ENCODE results near the gene COX5A. TPM values are rescaled to one million over a fixed set of nuclear protein-coding genes. Genes with fewer than 3 reads are reported as not detected.

COX5A gene
- total and polyA plus RNA-seq, 2 of the 4 experiments (the other 2 are of a cell fraction), result 39.8 to 141 TPM

GRCh38 chr15:74958908-74959585, 21.2 kb upstream of the COX5A start:
- Histone ChIP-seq H2BK120ac (ENCODE audit: low read depth, low read length) (no peak overlapping the region), H3K18ac (ENCODE audit: low read depth, low read length) (no peak overlapping the region), H3K79me1 (ENCODE audit: low read depth in 1 of 2, low read length in 2 of 2) (no peaks in the 10 kb centered on the region), H2BK20ac (ENCODE audit: low read depth, low read length) (no peak overlapping the region), H3K14ac (replicated peaks; ENCODE audit: low read depth, low read length) (no peak overlapping the region), H3K9me1 (ENCODE audit: insufficient read depth, low read length) (no peaks in the 10 kb centered on the region), H3K4me3 (ENCODE audit: insufficient read depth, low read depth, low read length) (no peak overlapping the region), H2AFZ (replicated peaks; ENCODE audit: low read length, poor library complexity) (peak overlapping the region; percentile 69), H4K91ac (ENCODE audit: insufficient read depth, low read depth, low read length) (no peak overlapping the region), H4K5ac (ENCODE audit: low read depth, low read length) (no peak overlapping the region), H3K4me2 (ENCODE audit: low read depth, low read length) (no peak overlapping the region), H3K36me3 (ENCODE audit: control insufficient read depth, insufficient read depth, low read length) (no peaks in the 10 kb centered on the region), H3K4me1 (ENCODE audit: control insufficient read depth, insufficient read depth, low read length) (peaks cover 8% of the 10 kb centered on the region; the same call in 1 of the 2 replicates), H3K9ac (ENCODE audit: low read depth, low read length) (no peak overlapping the region), H4K8ac (ENCODE audit: low read depth in 2 of 2, low read length in 2 of 2) (no peak overlapping the region), H3K23ac (ENCODE audit: low read depth, low read length) (no peak overlapping the region), H3K27me3 (ENCODE audit: control insufficient read depth, insufficient read depth, low read length) (peaks cover 53% of the 10 kb centered on the region), H3K56ac (ENCODE audit: extremely low read depth, insufficient read depth, low read length) (no peak overlapping the region), H4K20me1 (ENCODE audit: insufficient read depth, low read length) (no peaks in the 10 kb centered on the region; the same call in 1 of the 2 replicates), H2AK9ac (replicated peaks; ENCODE audit: low read depth, low read length, poor library complexity) (no peak overlapping the region), H2BK5ac (ENCODE audit: low read depth, low read length, poor library complexity, severe bottlenecking) (no peak overlapping the region), H3K4ac (ENCODE audit: low read depth, low read length) (no peak overlapping the region), H2BK15ac (ENCODE audit: low read depth, low read length) (no peak overlapping the region), H3K9me3 (ENCODE audit: control insufficient read depth, insufficient read depth, low read length) (no peaks in the 10 kb centered on the region), H2AK5ac (ENCODE audit: low read depth, low read length) (no peak overlapping the region), H3K27ac (ENCODE audit: insufficient read depth, low read length) (no peak overlapping the region)
- WGBS, 2 experiments (ENCODE audit: extremely low coverage in 2 of 2, insufficient read length in 1 of 2), result 5% methylated on average over 25 of the region's 47 CpGs; no CpG with 5 or more reads in 1 of the 2 experiments
- DNase-seq (no peak), ATAC-seq (ENCODE audit: low read depth) (no peak)
- in situ Hi-C loops (cut with MboI; ENCODE audit: low sequenced_read_pairs) (no loop called here), intact Hi-C loops (cut with micrococcal nuclease) (loop anchor here (10.0 kb wide), 1 partner anchor 584 kb away; no protein-coding TSS in a partner anchor), dilution Hi-C loops (cut with HindIII; ENCODE audit: low sequenced_read_pairs, unreplicated experiment) (no loop called here)
- POLR2A ChIA-PET (ENCODE audit: unreplicated experiment), result no interaction called here
- CTCF ChIA-PET, result interaction anchor here (1.1 kb wide), 1 partner anchor 9 kb away, joined by 4 read pairs; no protein-coding TSS in a partner anchor
- BruUV-seq (replicated peaks), result no TSS peak
- TF ChIP-seq RCOR1 (IDR thresholded peaks at IDR 0.05; ENCODE audit: insufficient replicate concordance, low read length) (no peak), ELK1 (IDR thresholded peaks at IDR 0.05; ENCODE audit: borderline replicate concordance, low read depth, low read length) (no peak)
